Heart left ventricle (tissue), 13 donors: ENCODE measurements around the gene TRDMT1.

ENCODE experiments used
- POLR2A ChIP-seq, 2 donors: fragments of 450-650 bp; IDR thresholded peaks; one replicate each; pipeline ENCODE4 v1.6.1; 2017; ENCODE audit warnings: antibody characterized with exemption in 2 of 2, mild to moderate bottlenecking in 2 of 2, moderate library complexity in 2 of 2
- TF ChIP-seq, protein P1 (sequence below), 12 donors: fragments of 200-600 bp; sonication (generic) in 4 of 12; IDR thresholded peaks; one replicate each; pipeline versions ENCODE4 v1.5.0 to v1.8.0; 2018 to 2022; ENCODE audit warnings: antibody characterized with exemption in 12 of 12, mild to moderate bottlenecking in 5 of 12
- donor health status: ischemic (EF 13 %, LVEDD 7.1; RV severe dilation, severe dysfunction).
- donor health status: DM: no; HTN: yes; CAD: no.
- donor health status: DM: no; HTN: no; CAD: no.
- donor health status: ischemic (EF 25% LVEDD 6.9; RV normal size, moderate dysfunction).
- donor health status: ischemic (EF 25% LVEDD 5.7; RV mildly dilated, moderate dysfunction).
- donor health status: ischemic (EF 35%, LVEDD 5.7; RV mildly dilated, moderate dysfunction).
- donor health status: nonischemic (EF 11% LVEDD 7.7; RV severe dilation, severe dysfunction).
- donor health status: DM: yes; HTN: yes; CAD: no.
- donor health status: PGD.
- donor health status: ischemic (EF 29% LVEDD 5.4; RV normal size, mild dysfunction).
- donor health status: nonischemic (EF 23%, LVEDD 6.1; RV moderate dilation, normal function).

DNA sequence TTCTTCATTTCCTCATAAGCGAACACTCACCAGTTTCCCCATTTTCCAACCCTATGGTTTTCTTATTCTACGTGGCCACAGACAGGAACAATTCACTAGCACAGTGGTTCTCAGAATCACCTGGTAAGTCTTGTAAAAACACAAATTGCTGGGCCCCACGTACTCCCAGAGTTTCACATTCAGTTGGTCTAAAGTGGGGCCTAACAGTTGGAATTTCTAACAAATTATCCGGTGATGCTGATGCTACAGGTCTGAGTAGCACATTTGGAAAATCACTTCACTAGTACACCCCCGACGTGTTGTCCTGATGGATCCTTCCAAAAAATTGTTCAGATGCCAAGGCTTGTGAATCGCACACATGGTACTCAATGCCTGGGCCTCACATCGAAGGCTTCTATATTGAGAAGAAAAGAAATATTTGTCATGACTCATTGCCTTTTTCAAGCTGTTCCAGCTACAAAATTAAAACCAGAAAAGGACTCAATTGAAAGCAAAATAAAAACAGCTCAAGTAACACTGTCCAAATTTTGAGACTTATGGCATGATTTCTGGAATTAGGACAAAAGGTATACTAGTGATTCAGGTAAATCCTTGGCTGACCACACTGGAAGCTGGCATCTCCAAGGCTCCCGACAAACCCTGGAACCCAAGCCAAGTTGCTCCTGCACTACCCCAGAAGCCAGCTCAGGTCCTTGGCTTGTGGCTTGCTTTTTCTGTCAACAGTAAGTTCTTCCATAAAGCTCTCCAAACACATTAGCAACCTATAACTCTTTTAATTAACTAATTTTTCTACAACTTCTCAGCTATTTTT lies 13.7 kb upstream of the TRDMT1 start:
- TF ChIP-seq POLR2A (IDR thresholded peaks at IDR 0.05) = no peak
- TF ChIP-seq, protein P1, sequence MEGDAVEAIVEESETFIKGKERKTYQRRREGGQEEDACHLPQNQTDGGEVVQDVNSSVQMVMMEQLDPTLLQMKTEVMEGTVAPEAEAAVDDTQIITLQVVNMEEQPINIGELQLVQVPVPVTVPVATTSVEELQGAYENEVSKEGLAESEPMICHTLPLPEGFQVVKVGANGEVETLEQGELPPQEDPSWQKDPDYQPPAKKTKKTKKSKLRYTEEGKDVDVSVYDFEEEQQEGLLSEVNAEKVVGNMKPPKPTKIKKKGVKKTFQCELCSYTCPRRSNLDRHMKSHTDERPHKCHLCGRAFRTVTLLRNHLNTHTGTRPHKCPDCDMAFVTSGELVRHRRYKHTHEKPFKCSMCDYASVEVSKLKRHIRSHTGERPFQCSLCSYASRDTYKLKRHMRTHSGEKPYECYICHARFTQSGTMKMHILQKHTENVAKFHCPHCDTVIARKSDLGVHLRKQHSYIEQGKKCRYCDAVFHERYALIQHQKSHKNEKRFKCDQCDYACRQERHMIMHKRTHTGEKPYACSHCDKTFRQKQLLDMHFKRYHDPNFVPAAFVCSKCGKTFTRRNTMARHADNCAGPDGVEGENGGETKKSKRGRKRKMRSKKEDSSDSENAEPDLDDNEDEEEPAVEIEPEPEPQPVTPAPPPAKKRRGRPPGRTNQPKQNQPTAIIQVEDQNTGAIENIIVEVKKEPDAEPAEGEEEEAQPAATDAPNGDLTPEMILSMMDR (IDR thresholded peaks at IDR 0.05) = no peak
